NK-92 (cell line): ENCODE measurements around the gene SNX8.

Experiments used
- DNase-seq: peaks from one replicate; lab custom pipeline; 2025; ENCODE audit not compliant: unreplicated experiment; lab: John Stamatoyannopoulos, UW

The SNX8 gene

DNA sequence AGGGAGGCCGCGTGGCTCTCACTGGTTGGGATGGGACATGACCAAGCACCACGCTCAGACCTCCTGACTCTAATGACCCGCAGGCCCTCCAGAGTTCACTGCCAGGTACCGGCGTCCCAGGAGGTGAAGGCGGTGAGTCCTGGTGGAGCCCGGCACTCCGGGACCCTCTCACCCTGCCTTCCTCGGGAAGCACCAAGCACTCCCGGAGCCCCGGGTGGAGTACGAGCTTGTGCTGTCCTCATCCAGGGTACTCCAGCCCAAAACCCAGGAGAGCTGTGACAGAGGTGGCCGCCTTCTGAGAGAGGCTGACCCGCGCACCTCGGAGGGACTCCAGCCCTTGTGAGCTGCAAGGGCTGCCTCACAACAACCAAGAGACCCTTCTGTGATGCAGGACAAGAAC is 90.9 kb downstream of the SNX8 start:
- no peak for DNase-seq

DNA sequence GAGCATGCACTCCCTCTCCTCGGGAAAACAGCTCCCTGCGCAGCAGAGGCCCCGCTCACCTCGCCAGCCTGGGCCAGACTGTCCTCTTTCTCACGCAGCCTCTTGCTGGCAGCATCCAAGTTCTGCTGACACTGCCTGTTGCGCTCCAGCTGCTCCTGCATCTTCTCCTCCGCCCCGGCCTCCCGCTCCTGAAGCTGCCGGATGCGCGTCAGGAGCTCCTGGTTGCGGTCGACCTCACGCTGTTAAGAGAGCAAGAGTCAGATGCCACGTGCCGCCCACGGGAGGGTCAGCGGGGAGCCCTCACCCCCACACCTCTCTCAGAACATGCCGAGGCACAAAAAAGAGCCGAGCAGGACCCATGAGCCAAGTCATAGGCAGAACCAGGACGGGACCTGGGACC is 91.7 kb downstream of the SNX8 start:
- DNase-seq, result no peak

DNA sequence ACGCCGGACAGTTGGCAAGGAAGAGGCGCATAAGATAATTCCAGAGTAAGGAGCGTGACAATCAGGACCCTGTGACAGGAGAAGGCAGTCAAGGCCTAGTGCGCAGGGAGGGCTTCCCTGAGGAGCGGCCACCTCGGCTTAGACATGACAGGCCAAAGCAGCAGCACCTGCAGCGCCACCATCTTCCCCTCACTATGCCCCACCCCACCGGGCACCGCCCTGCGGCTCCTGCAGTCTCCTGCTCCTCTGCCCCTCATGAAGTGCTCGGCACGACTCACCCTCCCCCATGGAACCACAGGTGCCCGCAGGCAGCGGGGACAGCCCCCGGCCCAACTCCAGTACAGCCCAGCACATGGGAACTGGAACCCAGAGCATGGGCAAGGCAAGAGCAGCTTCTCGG is 93.3 kb downstream of the SNX8 start:
- no peak for DNase-seq

DNA sequence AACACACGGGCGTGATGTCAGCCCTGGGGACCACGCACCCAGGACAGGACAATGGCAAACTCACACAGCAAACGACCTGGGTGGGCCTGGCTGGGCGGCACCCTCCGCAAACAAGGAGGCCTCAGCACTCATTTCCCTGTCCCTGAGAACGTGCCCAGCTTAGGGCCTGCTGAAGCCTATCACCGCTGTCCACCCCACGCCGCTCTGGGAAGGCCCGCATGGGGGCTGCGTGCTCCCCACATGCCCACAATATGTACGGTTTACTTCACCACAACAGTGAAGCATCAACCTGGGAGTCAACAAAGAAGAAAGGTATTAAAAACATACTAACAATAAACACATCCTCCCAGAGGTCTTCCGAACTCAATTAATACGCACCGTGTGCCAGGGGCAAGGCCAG is 93.7 kb downstream of the SNX8 start:
- DNase-seq, result no peak

DNA sequence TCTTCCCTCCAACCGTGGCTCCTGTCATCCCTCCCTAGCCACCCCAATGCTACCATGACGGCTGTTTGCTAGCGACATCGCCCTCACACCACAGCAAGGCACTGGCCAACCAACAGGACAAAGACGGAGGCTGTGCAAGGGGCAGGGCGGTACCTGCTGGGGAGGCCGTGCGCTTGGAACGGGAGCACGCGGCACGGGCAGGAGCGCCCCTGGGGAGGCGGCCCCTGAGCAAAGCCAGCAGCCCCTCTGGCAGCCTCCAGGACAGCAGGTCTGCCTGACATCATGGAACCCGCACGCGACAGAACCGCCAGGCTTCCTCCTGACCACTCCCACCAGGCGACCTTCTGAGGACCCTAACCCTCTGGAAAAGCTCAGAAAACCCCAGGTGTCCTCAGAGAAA is 94.2 kb downstream of the SNX8 start:
- DNase-seq, result no peak

DNA sequence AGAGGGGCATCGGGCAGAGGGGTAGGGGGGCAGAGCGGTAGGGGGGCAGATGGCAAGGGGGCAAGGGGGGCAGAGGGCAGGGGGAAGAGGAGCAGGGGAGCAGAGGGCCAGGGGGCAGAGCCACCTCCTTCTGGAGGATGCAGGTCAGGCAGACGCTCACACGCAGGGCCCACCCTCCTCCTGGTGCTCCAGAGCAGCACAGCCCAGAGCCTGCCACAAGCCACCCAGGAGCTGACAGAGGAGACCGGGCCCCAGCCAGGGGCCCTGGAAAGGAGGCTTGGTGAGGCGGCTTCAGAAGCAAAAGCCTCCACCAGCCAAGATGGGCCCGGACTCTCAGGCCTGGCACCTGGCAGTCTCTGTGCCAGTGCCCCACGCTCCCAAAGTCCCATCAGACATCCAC is 94.6 kb downstream of the SNX8 start:
- DNase-seq, result no peak

DNA sequence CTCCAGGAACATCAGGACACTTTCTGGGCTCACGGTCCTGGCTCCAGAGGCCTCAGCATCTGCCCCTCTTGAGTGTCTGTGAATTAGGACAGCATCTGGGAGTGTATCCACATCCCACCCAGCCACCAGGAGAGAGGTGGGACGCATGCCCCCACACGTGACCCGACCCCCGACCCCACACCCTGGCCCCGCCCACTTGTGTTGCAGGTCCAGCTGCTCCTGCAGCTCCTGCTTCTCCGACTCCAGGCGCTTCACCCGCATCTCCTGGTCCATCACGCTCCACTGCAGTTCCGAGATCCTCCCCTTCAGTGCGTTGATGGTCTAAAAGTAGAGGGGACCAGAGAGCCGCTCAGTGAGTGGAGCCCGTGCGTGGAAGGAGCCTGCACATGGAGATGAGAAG is 95.1 kb downstream of the SNX8 start:
- DNase-seq, result no peak

DNA sequence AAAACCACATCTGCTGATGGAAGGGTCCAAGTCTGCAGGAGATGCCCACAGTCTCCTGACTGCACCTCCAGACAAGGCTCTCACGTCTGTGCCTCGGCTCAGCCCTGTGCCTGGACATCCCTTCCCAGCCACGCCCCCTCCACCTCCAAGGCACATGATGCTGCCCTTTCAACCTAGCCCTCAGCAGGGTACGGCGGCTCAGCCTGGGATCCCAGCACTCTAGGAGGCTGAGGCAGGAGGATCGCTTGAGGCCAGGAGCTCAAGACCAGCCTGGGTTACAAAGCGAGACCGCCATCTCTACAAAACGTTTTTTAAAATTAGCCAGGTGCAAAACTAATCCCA is 95.8 kb downstream of the SNX8 start:
- DNase-seq, result no peak

DNA sequence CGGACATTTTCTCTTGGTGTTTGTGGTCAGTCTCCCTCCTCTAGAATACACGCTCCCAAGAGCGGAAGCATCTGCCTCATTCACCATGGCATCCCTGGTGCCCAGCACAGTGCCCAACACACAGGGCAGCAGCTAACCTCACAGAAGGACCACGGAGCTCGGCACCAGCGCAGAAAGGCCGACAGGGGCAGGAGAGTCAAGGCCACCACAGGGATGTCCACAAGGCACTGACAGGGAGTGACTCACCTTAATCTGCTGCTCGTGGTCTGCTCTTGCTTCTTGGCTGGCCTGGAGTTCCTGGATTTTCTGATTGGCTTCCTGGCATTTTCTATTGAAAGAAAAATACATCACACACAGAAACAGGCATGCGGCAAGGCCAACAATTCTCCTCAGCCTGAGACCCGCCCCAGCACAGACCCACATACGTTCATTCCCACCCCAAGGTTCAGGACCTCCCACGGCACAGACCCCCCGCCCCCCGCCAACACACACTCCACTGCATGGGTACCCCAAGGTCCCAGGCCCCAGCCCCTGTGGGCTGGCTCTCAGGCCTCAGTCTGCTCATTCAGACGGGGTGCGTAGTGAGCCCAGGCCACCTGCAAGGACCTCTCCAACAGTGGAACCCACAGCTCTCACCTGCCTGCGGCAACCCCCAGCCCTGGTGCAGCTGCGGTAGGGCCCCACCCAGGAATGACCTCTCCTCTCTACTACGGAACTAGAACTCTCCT is 96.4 kb downstream of the SNX8 start:
- no peak for DNase-seq

DNA sequence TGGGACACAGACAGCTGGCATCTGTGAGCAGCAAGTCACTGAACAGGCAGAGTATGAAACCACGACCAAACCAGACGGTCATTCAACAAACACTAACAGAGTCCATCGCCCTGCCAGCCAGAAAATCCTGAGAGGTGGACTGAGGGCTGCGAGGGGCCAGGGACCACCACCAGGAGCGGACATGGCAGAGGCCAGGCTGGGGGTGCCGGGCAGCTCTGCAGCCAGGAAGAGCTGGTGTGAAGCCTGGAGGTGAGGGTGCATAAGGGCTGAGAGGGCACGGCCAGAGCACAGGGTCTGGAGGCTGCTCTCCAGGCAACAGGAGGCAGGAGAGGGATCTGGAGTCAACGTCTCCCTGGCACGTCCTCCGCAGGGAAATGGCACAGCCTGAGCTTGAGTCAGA is 97.0 kb downstream of the SNX8 start:
- DNase-seq, result no peak

DNA sequence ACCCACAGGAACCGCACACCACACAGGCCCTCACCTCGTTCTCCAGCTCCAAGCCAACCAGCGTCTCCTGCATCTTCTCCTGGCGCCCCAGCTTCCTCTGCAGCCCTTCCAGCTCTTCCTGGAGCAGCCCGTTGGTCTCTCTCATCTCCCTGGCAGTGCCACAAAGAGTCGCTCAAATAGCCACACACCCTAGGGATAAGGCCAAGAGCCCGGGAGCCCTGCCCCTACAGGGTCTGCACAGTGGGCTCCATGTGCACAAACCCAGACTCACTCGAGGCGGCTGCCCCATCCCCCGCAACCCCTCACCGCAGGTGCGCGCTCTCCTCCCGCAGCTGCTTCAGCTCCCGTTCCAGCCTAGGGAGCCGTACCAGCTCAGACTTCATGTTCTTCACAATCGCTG is 98.4 kb downstream of the SNX8 start:
- DNase-seq, result no peak

DNA sequence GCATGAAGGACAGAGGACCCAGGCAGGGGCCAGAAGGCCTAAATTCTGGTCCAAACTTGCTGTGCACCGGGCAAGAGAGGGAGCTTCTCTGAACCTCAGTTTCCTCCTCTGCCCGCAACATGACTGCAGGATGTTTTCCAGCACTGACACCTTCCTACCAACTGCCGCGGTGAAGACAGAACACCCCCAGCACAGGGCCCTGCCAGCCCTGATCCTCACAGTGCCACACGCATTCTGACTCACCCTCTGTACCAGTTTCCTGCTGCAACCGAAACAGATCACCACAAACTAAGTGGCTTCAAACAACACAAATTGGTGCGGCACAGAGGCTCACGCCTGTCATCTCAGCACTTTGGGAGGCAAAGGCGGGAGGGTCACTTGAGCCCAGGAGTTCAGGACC is 99.6 kb downstream of the SNX8 start:
- DNase-seq, result no peak

DNA sequence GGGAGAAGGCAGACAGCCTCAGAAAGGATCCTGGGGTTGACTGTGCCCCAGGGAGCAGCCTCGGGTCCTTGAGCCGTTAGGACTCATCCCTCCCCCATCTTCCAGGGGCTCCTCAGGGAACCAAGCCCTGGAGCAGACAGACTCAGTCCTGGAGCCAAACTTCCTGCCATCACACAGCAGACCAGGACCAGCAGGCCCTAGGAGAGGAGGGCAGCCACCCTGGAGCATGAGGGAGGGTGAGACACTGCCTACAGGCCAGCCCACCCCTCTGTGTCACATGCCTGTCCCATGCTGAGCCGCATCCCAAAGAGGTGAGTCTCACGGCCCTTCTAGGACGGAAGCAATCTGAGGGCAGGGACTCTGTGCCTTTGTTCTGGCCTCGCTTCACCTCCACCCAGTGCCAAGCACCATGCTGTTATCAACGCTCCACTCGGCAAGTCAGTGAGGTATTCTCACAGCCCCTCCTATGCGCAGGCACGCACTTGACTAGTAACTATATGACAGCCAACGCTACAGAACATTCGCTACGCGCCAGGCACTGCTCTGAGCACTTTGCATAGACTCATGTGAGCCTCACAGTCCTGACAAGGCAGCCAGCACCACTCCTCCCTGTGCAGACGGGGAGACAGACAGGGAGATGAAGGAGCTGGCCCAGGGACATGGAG is 100.6 kb downstream of the SNX8 start:
- no peak for DNase-seq

DNA sequence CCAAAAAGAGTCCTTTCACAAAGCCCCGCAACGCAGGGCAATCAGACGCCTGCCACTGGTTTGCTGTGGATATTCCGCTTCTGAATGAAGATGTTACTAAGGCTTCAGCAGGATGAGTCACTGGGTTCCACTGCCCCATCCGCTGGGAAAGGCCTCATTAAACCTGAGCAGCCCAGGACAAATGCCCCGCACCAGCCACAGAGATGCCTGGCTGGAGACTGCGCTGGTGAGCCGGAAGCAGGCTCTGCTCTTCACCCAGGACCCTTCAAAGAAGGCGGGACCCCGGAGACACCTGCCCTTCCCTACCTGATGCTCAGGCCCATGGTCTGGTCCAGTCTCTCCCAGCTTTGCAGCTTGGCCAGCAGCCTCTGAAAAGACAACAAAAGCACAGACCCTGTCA is 101.3 kb downstream of the SNX8 start:
- DNase-seq, result no peak

DNA sequence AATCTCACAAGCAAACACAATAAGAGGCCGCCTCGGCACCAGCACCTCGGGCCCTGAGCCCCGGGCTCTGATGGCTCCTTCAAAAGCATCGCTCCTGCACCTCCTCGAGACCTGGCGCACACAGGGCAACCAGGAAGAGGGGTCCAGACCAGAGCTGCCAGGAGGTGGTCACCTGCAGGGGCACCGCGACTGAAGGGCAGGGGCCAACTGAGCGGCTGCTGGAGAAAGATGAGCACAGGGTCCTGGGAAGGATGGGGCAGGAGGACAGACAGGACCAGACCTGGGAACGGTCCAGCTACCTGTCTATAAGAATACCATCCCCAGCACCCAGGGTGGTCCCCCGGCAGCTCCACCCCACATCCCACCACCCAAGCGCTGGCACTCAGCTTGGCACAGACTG is 102.3 kb downstream of the SNX8 start:
- DNase-seq, result no peak

DNA sequence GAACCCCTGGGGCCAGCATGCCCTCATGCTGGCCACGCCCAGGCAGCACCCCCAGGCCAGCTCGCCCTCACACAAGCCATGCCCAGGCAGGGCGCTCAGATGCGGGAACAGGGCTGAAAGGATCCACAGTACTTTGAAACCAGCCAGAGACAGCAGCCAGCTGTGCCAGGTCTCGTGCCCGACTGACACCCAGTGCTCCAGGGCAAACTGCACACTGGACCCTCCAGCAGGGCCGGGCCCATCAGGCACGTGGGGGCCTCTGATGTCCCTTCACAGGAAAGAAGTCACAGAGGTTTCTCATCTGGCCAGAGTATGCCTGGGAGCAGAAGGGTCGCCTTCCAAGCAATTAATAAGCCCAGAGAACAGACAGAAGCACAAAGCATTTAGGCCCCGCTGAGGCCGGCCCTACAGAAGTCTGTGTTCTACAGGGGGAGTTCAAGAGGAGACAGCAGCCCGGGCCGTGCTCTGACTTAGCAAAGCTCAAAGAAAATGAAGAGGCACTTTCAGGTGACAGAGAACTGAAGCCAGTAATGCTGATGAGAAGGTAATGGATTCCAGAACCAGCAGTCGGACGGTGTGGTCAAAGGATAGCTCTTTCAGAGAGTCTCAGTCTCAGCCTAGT is 102.9 kb downstream of the SNX8 start:
- no peak for DNase-seq

DNA sequence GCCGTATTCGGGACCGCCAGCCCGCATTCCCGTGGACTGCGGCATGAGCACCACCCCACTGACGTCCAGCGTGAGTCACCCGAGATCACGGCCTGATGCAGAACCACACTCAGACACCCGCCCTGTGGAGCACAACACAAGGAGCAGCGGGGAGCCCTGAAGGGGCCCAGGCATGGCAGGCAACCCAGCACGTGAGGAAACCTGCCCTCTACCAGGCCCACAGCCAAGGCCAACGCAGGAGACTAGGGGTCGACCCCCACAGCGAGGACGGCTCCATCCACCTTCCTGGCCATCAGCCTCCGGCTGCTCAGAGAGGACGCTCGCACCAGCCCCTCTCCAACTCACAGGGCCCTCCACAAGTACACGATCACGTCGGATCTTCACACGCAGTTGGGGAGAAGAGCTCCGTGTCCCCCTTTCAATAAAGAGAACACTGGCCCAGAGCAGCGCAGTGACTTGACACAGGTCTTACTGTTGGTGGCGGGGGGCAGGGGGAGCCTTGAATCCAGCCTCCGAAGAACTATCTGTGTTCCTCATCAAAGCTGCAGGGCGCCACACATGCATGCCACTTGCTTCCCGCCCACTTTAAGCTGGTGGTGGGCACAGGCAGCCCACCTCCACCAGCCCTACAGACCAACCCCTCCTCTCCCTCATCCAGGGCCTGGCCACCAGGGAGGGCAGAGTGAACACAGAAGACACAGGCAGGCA is 103.5 kb downstream of the SNX8 start:
- no peak for DNase-seq

DNA sequence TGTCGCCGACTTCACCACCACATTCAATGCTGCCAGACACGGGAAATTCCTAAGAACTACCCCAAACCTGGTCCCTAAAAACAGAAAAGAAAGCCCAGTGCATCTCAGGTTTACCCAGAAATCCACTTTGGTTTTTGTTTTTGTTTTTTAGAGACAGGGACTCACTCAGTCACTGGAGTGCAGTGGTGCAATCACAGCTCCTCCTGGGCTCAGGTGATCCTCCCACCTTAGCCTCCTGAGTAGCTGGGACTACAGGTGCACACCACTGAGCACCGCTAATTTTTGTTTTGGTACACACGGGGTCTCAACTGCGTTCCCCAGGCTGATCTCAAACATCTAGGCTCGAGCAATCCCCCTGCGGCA is 104.3 kb downstream of the SNX8 start:
- DNase-seq, result no peak

DNA sequence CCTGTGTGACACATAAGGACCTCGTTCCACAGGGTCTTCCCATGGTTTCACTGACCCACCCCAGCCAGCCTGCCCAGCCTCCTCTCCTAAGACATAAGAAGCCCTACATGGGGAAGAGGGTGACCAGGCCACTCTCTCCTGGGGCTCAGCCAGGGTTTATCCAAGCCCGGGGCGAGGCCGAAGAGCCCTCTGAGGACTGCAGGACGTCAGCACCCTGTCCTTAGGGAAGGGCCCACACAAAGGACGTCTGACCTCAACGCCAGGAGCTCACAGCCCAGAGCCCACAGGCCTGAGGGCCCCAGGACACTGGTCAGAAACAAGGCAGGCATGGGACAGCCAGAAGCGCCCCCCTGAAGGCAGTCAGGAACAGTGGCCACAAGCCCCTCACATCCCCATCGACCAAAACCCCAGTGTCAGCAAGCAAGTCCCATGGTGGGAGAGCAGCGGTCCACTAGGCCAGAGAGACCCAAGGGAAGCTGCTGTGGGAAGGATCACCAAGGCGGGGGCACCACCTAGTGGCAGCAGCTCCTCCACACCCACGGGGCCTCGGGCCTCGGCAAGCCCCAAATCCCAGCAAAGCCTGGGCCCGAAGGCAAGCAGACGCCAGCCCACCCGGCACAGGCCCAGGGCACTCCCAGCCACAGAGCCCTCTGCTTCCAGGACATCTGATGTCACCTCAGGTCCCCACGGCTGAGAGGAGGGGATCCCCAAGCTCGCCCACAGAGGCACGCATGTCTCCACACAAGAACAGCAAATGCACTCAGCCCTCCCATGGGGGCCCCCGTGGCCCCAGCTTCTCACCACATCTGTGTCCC is 104.9 kb downstream of the SNX8 start:
- DNase-seq, result no peak

DNA sequence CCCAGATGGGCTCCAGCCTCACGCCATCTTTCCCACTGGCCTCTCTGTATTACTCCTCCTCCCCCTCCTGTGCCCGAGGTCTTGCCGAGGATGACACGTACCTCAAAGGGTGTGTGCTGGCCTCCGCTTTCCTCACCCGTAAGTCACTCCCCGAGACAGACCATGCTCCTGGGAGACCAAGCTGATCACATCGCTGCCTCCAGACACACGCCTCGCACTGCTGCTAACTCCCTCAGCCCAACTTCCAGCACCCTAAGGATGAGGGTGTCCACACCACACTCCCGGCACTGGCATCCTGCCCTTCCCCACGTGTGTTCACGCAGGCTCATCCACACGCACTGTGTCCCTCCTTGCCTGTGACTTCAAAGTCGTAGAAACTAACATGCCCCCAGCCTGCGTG is 105.5 kb downstream of the SNX8 start:
- DNase-seq, result no peak

DNA sequence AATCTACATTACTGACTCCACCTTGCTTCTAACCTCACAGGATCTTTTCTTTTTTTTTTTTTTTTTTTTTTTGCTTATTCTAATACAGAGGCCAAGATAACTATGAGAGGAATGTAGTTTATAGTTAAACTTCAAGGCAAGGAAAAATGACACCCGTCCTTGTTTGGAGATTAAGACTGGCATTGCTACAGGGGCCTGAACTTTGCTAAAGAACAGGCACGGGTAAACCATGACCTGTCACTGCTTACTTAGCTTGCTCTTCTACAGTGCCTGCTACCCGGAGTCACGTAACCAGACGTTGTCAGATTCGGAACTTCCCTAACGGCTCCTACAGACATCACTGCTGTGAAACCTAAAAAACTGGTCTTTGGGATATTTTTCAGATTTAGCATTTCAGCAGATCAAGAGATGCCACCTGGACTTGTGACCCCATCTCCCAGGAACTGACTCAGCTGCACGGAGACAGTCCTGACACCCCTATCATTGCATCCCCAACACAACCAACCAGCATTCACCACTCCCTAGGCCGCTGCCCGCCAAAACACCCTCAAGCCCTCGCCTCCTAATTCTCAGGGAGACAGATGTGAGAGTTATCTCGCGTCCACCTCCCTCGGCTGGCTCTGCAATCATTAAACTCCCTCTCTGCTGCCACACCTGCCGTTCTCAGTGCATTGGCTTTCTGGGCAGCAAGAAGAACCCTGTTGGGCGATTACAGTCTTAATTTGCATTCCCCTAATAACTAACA is 109.0 kb downstream of the SNX8 start:
- DNase-seq, result no peak
